Choroid plexus epithelial cell (primary cell): ENCODE measurements around the gene RAB4A.
"Not testable (repeated sequence)": the region's sequence is repeated elsewhere in the genome, so short reads cannot be mapped to it uniquely, and the experiment has no call there.

Experiments
- DNase-seq: peaks from one replicate; pipeline ENCODE4 v3.0.0-alpha.2; 2010; ENCODE audit warnings: low read depth
- H3K4me3 ChIP-seq: 2 replicates; pipeline ENCODE4 v1.5.1; 2011; ENCODE audit warnings: low read depth, mild to moderate bottlenecking, control low read depth, low read length, moderate library complexity
- CTCF ChIP-seq: conservative IDR thresholded peaks from 2 replicates; pipeline ENCODE4 v1.5.1; 2011; ENCODE audit warnings: low read depth, mild to moderate bottlenecking, control low read depth, inconsistent platforms, low read length, moderate library complexity

The RAB4A gene

GRCh38 chr1:229286099-229286766 lies 15.3 kb downstream of the RAB4A start:
- peak; percentile 25 for DNase-seq
- TF ChIP-seq CTCF: no peak
- H3K4me3 ChIP-seq: no peak overlapping the region

DNA sequence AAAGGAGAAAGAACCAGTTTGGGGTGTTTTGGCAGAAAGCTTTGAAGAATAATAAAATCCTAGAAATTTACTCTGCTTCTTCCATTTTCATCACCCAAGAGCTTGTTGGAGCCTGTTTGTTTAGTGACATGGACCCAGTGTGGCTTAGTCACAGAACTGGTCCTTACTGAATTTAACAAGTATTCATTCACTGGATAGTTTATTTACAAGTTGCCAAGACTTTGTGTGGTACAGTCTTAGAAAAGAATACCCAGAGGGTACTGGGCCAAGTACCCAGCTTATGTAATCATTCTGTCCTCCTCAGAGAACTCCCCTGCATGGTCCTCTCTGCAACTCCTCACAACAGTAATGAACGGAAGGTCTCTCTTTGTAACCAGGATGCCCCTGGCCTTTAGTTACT lies 16.4 kb downstream of the RAB4A start:
- no peak for DNase-seq
- no peak overlapping the region for H3K4me3 ChIP-seq
- TF ChIP-seq CTCF: no peak

DNA sequence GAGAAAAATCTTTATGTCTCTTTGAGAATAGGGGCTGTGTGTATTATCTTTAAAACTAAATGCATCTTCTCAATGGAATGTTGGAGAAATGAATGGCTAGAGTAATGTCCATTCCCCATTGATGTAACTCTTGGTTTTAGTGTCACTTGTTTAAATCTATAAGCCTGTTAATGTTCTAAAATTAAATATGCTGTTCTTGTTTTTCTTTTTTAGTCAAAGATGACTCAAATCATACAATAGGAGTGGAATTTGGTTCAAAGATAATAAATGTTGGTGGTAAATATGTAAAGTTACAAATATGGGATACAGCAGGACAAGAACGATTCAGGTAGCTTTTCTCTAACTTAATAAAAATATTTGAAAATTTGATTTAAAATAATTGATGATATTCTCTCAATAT lies 17.6 kb downstream of the RAB4A start:
- no peak for DNase-seq
- no peak for TF ChIP-seq CTCF
- H3K4me3 ChIP-seq: no peak overlapping the region

DNA sequence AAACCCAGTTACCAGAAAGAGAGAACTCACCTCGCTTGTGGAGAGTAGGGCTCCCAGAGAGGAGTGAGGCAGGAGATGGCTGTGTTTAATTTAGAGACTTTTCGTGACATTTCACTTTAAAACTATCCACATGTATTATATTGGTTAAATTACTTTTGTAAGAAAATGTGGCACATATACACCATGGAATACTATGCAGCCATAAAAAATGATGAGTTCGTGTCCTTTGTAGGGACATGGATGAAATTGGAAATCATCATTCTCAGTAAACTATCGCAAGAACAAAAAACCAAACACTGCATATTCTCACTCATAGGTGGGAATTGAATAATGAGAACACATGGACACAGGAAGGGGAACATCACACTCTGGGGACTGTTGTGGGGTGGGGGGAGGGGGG lies 20.8 kb downstream of the RAB4A start:
- not testable (repeated sequence) for DNase-seq, H3K4me3 ChIP-seq

DNA sequence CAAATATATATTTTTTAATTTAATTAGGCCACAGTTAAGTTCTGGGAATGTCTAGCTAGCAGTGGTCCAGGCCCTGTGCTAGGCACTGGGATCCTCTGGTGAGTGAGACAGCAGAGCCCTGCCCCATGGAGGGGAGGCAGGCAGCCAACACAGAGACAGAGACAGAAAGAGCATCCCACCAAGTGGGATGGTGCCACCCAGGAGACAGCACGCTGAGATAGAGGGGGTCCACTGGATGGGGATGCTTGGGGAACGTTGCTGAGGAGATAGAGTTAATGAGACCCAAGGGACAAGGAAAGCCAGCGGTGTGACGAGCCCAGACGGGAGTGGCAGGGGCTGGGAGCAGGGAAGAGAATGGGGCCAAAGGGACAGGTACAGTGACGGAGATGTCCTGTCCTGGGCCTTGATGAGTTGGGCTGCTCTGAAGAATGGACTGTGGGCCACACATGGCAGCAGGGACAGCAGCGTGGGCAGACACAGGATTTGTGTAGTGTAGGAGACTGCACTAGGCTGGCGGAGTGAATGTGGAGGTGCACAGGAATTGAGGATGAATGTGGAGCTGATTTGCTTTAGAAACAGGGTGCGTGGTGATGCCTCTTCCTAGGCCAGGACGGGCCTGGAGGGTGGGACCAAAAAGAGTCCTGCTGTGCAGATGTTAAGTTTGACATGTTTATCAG lies 22.8 kb downstream of the RAB4A start:
- DNase-seq: no peak
- no peak overlapping the region for H3K4me3 ChIP-seq
- no peak for TF ChIP-seq CTCF

DNA sequence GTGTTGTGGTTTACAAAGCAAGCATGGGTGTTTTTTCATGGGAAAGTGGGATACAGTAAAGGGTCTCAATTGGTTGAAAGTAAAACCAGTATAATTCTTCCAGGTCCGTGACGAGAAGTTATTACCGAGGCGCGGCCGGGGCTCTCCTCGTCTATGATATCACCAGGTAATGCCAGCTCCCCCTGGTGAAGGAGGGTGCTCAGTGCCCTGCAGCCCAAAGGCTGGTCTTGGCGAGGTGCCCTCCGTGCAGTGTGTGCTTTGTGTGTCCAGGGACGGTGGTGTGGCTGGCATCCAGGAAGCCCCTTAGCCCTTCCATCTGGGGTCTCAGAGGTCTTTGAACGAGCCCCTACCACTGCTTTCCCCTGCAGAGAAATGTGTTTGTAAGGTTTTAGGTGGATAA lies 24.8 kb downstream of the RAB4A start:
- no peak overlapping the region for H3K4me3 ChIP-seq

GRCh38 chr1:229296541-229296941 lies 25.6 kb downstream of the RAB4A start:
- no peak for TF ChIP-seq CTCF
- DNase-seq: peak; percentile 75
- H3K4me3 ChIP-seq: no peak overlapping the region

More for the DNA sequence above, 24.8 kb downstream of the RAB4A start:
- TF ChIP-seq CTCF: no peak
- DNase-seq: no peak
